ENCODE results near the gene CD247.

GRCh38 chr1:167439301-167439988, 78.9 kb downstream of the CD247 start:
- TF ChIP-seq ARNTL (CRISPR knock-in tag; IDR thresholded peaks at IDR 0.05; ENCODE audit: borderline replicate concordance, low read depth) (no peak), ESRRG (CRISPR knock-in tag; IDR thresholded peaks at IDR 0.05) (no peak), ZC3H10 (CRISPR knock-in tag; IDR thresholded peaks at IDR 0.05) (no peak), SNAI2 (CRISPR knock-in tag; IDR thresholded peaks at IDR 0.05) (no peak), TOX (CRISPR knock-in tag; IDR thresholded peaks at IDR 0.05; ENCODE audit: borderline replicate concordance) (no peak), PATZ1 (CRISPR knock-in tag; IDR thresholded peaks at IDR 0.05; ENCODE audit: borderline replicate concordance) (no peak), TCF4 (CRISPR knock-in tag; IDR thresholded peaks at IDR 0.05; ENCODE audit: borderline replicate concordance) (no peak)
